ENCODE measurements around the gene HACE1. TPM values are rescaled to one million over a fixed set of nuclear protein-coding genes. Genes with fewer than 3 reads are reported as not detected.

The HACE1 gene
- total RNA-seq = 47.7 TPM

DNA sequence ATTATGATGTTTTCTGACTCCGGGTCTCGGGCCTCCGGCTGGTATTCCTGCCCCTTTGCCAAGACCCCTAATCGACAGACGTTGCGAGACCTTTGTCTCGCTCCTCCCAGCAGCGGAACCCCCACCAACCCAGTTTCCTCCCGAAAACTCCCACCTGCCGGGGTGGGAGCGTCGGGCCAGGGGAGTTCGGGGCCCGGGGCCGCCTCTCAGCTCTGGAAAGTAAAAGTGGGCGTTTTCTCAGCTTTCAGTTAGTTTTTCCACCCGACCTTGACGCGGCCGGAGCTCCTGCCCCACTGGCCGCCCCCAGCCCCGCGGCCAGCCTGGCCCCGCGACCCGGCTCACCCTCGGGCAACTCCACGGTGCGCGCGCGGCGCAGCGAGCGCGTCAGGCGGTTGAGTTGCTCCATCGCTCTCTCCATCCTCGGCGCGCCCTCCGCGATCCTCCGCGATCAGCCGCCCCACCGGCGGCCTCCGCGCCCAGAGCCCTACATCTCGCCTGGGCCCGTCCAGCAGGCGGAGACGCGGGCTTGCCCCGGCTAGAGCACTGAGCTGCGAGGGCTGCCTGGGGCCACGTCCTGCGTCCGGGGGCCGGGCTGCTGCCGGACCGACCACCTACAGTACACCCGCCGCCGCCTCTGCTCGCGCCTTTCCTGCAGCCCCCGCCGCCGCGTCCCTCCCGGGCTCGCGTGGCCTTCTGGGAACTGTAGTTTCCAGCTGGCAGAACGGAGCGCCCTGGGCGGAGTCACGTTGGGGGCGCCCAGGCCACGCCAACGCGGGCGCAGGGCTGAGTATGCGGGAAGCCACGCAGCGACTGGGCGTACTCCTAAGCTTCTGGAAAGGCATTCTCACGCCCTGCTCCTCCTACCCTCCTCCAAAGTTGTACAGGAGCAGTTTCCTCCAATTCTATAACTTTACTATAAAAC lies at the start of gene HACE1:
TSS of gene HACE1 (minus strand) at position 695 of the 922 bp plus-strand sequence. CDS start at position 418, 277 bp downstream.

Small RNAs within 50 kb of the gene (small RNA-seq; reads per million reads assigned to genes)
- not detected for gene RNU6-897P

Other genes starting within 250 kb of the HACE1 start
- 4.2 TPM for gene LIN28B, start 97.2 kb upstream of the HACE1 start, total RNA-seq